Esophagus muscularis mucosa (tissue), 4 donors: ENCODE data around the gene HAO1.

Source experiments
- EP300 ChIP-seq: sonication (generic); formaldehyde crosslinking; IDR thresholded peaks from one replicate; pipeline ENCODE4 v1.6.1; 2017; ENCODE audit warnings: antibody characterized with exemption
- POLR2A ChIP-seq: fragments of 450-650 bp; IDR thresholded peaks from one replicate; pipeline ENCODE4 v1.6.1; 2017; ENCODE audit warnings: antibody characterized with exemption, moderate library complexity, mild to moderate bottlenecking, low read depth
- POLR2AphosphoS5 ChIP-seq, 2 donors: sonication (generic); formaldehyde crosslinking; IDR thresholded peaks; one replicate each; pipeline ENCODE4 v1.6.1; 2017; ENCODE audit warnings: antibody characterized with exemption in 2 of 2
- TF ChIP-seq, protein P1 (sequence below), 3 experiments: fragments of 200-600 bp in 2 of 3; fragments of 450-650 bp in 1 of 3; sonication (generic) in 2 of 3; IDR thresholded peaks; one replicate each; pipeline ENCODE4 v1.5.1; 2017 to 2019; ENCODE audit warnings: antibody characterized with exemption in 3 of 3, mild to moderate bottlenecking in 2 of 3, moderate library complexity in 1 of 3

DNA sequence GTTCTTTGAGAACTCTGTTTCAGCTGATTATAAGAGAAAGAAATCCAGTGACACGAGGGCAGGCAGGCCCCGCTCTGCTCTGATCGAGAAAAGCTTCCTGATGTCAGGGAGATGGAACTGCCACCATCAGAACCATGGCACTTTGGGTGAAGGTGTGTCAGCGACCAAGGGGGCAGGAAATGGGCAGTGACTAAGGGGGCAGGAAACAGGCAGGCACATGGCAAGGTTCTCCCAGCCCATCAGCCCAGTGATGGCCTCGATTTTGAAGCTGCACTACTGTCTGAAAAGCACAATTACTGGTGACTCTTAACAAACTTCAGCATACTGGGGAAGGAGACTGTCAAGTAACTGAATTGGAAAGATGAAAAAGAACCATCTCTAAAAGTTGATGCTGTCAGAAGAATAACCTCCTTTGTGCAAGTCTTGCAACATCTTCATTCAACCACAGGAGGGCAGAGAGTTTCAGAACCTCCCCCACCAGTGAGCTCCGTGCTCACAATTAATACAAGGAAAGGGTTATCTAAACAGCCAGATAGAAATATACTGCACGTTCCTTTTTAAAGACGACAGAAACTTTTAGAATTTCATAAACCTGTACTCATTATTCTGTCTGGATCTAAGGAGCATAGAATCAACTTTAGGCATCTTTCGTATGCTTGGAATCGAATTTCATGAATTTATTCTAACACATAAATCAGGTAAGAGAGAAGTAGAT, 40.2 kb upstream of the HAO1 start:
- TF ChIP-seq, protein P1, sequence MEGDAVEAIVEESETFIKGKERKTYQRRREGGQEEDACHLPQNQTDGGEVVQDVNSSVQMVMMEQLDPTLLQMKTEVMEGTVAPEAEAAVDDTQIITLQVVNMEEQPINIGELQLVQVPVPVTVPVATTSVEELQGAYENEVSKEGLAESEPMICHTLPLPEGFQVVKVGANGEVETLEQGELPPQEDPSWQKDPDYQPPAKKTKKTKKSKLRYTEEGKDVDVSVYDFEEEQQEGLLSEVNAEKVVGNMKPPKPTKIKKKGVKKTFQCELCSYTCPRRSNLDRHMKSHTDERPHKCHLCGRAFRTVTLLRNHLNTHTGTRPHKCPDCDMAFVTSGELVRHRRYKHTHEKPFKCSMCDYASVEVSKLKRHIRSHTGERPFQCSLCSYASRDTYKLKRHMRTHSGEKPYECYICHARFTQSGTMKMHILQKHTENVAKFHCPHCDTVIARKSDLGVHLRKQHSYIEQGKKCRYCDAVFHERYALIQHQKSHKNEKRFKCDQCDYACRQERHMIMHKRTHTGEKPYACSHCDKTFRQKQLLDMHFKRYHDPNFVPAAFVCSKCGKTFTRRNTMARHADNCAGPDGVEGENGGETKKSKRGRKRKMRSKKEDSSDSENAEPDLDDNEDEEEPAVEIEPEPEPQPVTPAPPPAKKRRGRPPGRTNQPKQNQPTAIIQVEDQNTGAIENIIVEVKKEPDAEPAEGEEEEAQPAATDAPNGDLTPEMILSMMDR (IDR thresholded peaks at IDR 0.05): peak; percentile 28 to 59 (median 48)
- TF ChIP-seq POLR2AphosphoS5 (IDR thresholded peaks at IDR 0.05) (no peak), EP300 (no peak), POLR2A (no peak)
